ENCODE data around the gene DPF3.

DNA sequence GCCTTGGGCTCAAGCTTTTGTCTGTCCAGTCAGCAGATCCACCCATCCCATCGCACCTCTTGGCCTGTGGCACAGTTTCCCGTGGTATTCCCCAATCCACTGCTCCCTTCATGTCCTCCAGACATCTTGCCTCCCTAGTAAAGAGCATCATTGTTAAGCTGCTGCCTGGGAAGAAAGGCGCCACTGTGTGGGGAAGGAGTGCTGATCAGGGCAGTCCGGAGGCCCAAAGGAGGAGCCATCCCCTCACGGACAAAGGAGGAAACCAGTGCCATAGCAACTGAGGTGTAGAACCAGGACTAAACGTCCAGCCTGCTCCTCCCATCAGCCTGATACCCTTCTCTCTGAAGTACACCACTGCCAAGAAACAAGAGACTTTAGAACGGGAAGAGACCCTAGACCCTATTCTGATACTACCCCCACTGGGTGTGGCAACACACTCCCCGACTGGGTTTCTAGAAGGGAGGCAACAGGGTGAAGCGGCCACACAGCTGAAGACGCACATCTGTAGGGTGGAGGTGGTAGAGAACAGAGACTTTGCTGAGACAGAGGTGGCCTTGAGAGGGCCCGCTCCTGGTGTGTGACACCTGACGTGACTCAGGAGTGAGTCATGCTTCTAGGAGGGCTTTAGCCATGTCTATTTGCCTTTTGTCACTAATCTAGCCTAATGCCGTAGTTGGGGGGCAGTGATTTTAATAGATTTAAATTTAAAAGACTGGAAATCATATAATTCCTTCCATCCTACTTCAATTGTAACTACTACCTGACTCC, 185.0 kb downstream of the DPF3 start:
- TF ChIP-seq, protein P1, sequence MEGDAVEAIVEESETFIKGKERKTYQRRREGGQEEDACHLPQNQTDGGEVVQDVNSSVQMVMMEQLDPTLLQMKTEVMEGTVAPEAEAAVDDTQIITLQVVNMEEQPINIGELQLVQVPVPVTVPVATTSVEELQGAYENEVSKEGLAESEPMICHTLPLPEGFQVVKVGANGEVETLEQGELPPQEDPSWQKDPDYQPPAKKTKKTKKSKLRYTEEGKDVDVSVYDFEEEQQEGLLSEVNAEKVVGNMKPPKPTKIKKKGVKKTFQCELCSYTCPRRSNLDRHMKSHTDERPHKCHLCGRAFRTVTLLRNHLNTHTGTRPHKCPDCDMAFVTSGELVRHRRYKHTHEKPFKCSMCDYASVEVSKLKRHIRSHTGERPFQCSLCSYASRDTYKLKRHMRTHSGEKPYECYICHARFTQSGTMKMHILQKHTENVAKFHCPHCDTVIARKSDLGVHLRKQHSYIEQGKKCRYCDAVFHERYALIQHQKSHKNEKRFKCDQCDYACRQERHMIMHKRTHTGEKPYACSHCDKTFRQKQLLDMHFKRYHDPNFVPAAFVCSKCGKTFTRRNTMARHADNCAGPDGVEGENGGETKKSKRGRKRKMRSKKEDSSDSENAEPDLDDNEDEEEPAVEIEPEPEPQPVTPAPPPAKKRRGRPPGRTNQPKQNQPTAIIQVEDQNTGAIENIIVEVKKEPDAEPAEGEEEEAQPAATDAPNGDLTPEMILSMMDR (IDR thresholded peaks at IDR 0.05), result no peak
- no peak for TF ChIP-seq POLR2AphosphoS5 (IDR thresholded peaks at IDR 0.05)

Measured in prostate gland (tissue), 2 donors.